GM12801 (cell line): ENCODE data around the gene CDA.

Experiments used
- TF ChIP-seq, protein P1 (sequence below): IDR thresholded peaks from one replicate; pipeline ENCODE4 v1.5.1; 2011; ENCODE audit warnings: control low read depth; ENCODE audit not compliant: insufficient read length; ENCODE audit errors: extremely low read depth

CDA gene

DNA sequence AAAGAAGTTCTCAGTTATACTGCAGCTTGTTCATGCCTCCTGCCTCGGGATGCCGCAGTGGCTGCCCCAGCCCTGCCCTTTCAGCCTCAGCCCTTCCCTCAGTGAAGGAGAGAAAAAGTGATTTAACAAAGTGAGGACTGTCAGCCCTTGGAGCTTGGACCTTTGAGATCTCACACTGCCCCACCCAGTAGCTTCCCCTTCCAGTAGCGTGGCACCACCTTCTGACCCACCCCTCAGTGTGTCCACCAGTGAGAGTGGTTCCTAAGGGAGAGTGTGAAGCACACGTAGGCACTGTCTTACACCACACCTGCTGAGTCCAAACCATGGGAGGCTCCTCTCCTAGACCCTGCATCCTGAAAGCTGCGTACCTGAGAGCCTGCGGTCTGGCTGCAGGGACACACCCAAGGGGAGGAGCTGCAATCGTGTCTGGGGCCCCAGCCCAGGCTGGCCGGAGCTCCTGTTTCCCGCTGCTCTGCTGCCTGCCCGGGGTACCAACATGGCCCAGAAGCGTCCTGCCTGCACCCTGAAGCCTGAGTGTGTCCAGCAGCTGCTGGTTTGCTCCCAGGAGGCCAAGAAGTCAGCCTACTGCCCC lies at the start of gene CDA:
TSS of gene CDA (plus strand) at position 464 of the 592 bp plus-strand sequence. CDS start at position 497, 33 bp downstream.
- TF ChIP-seq, protein P1, sequence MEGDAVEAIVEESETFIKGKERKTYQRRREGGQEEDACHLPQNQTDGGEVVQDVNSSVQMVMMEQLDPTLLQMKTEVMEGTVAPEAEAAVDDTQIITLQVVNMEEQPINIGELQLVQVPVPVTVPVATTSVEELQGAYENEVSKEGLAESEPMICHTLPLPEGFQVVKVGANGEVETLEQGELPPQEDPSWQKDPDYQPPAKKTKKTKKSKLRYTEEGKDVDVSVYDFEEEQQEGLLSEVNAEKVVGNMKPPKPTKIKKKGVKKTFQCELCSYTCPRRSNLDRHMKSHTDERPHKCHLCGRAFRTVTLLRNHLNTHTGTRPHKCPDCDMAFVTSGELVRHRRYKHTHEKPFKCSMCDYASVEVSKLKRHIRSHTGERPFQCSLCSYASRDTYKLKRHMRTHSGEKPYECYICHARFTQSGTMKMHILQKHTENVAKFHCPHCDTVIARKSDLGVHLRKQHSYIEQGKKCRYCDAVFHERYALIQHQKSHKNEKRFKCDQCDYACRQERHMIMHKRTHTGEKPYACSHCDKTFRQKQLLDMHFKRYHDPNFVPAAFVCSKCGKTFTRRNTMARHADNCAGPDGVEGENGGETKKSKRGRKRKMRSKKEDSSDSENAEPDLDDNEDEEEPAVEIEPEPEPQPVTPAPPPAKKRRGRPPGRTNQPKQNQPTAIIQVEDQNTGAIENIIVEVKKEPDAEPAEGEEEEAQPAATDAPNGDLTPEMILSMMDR, result no peak

DNA sequence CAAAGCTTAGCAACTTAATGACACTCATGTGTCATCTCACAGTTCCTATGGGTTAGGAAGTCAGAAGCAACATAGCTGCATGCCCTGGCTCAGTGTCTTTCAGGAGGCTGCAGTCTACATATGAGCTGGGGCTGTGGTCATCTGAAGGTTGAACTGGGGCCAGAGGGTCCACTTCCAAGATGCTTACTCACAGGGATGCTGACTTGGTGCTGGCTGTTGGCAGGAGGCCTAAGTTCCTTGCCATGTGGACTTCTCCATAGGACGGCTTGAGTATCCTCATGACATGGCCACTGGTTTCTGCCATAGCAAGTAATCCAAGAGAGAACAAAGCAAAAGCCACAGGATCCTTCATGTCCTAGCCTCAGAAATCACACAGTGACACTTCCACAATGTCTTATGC lies 48.6 kb upstream of the CDA start:
- TF ChIP-seq, protein P1, result no peak

DNA sequence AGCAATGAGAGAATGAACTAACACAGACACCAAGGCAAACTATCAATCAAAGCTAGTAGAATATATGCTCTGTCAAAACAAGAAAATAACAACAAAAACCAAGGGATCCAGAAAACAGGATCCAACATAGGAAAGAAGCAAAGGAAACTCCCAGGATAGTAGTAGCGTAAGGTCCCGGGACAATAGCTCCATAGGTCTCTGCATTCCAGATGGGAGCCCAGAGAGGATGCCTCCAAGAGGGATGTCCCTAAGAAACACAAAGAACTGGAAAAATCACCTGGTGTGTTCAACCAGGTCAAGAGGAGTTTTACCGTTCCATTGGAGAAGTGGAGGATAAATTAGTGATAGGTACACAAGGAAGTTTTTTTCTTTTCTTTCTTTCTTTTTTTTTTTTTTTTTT lies 42.3 kb upstream of the CDA start:
- TF ChIP-seq, protein P1, result no peak

DNA sequence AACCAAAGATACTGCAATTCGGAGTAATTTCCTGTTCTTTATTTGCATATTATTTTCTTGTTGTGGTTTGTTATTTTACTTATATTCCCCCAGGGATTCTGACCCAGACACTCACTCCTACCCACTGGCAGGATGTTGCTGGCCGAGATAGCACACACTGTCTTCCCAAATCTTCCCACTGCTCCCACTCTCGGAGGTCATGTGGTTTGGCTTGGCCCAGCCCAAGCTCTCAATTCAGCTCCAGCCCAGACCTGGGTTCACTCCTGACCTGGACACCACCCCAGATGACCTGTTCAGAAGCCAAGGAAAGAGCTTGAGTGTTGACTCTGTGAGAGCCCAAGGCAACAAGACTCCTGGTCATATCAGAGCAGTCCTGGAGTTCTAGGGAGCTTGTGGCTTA lies 37.7 kb upstream of the CDA start:
- TF ChIP-seq, protein P1, result no peak

DNA sequence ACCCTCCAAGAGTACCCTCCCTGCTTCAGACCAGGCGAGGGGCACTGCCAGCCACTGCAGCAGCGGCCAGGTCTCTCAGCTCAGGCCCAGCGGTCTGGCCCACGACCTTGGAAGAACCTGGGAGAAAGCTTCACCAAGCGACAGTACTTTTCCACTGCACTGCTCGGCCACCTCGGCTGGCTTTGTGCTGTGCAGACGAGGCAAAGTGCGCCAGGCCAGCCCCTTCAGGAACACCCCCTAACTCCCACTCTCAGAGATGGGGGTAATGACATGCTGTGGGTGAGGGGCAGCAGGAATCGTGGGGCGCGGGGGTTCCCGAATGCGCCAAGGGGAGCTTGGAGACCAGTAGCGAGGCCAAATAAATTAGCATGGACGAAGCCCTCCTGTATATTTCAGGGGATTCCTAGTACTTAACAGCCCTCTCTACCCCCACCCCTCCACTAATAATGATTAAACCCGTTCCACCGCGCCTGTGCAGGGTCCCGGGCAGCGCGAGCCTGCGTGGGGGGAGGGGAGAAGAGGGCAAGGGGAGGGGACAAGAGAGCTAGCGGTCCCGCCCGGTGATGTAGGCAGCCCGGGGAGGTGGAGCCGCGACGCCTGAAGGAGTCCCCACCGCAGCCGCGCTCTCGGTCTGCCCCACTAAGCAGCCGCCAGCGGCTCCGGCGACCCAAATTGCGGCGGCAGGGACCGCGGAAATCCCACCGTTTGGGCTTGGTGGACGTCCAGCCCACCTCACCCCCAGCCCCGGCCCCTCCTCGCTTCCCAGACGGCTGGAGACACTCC lies 36.8 kb upstream of the CDA start, which contains the start of gene FAM43B:
TSS of gene FAM43B (plus strand) at position 629 of the 783 bp plus-strand sequence. CDS start 401 bp downstream, outside the sequence.
- TF ChIP-seq, protein P1, result no peak

DNA sequence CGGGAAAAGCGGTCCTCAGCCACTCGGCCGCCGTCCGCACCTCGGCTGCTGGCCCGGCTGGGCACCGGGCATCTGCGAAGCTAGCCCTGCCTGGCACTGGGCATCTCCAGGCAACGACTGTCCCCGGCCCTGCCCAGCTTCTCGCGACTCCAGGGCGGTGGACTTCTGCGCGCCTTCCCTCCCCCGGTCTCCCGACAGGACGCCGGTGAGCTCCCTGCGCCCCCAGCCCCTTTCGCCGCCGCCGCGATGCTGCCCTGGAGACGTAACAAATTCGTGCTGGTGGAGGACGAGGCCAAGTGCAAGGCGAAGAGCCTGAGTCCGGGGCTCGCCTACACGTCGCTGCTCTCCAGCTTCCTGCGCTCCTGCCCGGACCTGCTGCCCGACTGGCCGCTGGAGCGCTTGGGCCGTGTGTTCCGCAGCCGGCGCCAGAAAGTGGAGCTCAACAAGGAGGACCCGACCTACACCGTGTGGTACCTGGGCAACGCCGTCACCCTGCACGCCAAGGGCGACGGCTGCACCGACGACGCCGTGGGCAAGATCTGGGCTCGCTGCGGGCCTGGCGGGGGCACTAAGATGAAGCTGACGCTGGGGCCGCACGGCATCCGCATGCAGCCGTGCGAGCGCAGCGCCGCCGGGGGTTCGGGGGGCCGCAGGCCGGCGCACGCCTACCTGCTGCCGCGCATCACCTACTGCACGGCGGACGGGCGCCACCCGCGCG lies 36.0 kb upstream of the CDA start:
- TF ChIP-seq, protein P1, result no peak
